Measurements from ENCODE around the gene TTYH1. TPM values are rescaled to one million over a fixed set of nuclear protein-coding genes. Genes with fewer than 3 reads are reported as not detected.

The TTYH1 gene
- total RNA-seq, 1 donor = not detected

DNA sequence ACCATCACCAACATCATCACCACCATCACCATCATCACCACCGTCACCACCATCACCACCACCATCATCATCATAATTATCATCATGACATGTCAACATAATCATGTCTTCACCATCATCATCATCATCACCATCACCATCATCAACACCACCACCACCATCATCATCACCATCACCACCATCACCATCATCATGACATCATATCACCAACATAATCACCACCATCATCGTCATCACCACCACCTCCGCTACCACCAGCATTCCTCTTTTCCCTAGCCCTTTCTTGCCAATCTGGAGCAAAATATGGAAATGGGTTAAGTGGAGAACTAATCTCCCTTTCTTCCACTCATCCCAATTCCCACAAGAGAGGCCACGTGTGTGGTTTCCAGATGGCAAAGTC is 1.1 kb upstream of the TTYH1 start:
- H2AFZ ChIP-seq (ENCODE audit: low read length) = no peak overlapping the region

DNA sequence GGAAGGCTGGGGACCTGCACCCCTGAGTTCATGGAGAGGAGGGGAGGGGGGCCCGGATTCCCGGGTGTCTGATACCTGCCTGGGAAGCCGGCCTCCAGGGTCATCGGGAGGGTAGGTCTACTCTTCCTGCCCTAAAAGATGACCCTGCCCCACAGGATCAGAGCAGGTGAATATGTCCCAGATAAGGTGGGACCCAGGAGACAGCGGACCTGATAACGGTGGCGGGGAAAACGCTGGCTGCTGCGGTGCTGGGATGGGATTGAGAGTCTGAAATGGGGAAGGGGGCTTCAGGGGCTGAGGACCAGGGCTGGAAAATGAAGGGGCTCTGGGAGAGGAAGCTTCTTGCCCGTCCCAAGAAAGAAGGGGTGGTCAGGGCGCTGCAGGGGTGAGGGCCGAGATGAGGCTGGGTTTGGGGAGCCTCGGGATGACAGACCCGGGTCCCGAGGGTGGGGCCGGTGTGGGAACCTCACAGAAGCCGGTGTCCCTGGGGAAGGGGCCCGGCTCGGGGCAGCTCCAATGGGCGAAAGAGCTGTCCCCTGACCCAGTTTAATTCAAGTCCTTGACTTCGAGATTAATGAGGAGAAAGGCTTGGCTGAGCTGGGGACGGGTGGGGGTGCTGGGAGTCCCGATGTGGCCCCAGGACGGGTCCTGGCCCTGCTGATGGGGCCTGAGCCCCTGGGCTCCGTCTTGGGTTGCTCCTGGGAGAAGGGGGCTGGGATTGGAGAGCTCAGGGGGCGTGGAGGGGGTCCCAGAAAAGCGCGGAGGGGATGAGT is 823 bp downstream of the TTYH1 start:
- Histone ChIP-seq H3K27ac (ENCODE audit: low read depth, low read length) (no peak overlapping the region), H3K27me3 (ENCODE audit: insufficient read depth, low read length) (peaks cover 55% of the 10 kb centered on the region), H3K4me2 (ENCODE audit: insufficient read depth, low read length) (no peak overlapping the region), H3K4me3 (ENCODE audit: insufficient read depth, low read length) (no peak overlapping the region), H3K36me3 (ENCODE audit: insufficient read depth, low read length) (no peaks in the 10 kb centered on the region), H3K9me3 (ENCODE audit: low read depth, low read length) (no peaks in the 10 kb centered on the region), H2AFZ (ENCODE audit: low read length) (no peak overlapping the region), H3K4me1 (ENCODE audit: insufficient read depth, low read length) (peaks cover 3% of the 10 kb centered on the region), H4K20me1 (ENCODE audit: insufficient read depth, low read length) (no peaks in the 10 kb centered on the region), H3K79me2 (ENCODE audit: insufficient read depth, low read length) (no peaks in the 10 kb centered on the region)
- TF ChIP-seq, protein P1, sequence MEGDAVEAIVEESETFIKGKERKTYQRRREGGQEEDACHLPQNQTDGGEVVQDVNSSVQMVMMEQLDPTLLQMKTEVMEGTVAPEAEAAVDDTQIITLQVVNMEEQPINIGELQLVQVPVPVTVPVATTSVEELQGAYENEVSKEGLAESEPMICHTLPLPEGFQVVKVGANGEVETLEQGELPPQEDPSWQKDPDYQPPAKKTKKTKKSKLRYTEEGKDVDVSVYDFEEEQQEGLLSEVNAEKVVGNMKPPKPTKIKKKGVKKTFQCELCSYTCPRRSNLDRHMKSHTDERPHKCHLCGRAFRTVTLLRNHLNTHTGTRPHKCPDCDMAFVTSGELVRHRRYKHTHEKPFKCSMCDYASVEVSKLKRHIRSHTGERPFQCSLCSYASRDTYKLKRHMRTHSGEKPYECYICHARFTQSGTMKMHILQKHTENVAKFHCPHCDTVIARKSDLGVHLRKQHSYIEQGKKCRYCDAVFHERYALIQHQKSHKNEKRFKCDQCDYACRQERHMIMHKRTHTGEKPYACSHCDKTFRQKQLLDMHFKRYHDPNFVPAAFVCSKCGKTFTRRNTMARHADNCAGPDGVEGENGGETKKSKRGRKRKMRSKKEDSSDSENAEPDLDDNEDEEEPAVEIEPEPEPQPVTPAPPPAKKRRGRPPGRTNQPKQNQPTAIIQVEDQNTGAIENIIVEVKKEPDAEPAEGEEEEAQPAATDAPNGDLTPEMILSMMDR (IDR thresholded peaks at IDR 0.05; ENCODE audit: extremely low read depth, low read depth, low read length) = no peak
- peak; percentile 75 for DNase-seq (ENCODE audit: insufficient read length, low spot score, missing footprints)

More for the DNA sequence above, 1.1 kb upstream of the TTYH1 start:
- DNase-seq (ENCODE audit: insufficient read length, low spot score, missing footprints) = no peak
- Histone ChIP-seq H3K27me3 (ENCODE audit: insufficient read depth, low read length) (peaks cover 42% of the 10 kb centered on the region), H3K4me2 (ENCODE audit: insufficient read depth, low read length) (no peak overlapping the region), H3K9me3 (ENCODE audit: low read depth, low read length) (no peaks in the 10 kb centered on the region), H3K4me3 (ENCODE audit: insufficient read depth, low read length) (no peak overlapping the region), H3K4me1 (ENCODE audit: insufficient read depth, low read length) (peaks cover 3% of the 10 kb centered on the region), H3K36me3 (ENCODE audit: insufficient read depth, low read length) (no peaks in the 10 kb centered on the region), H3K27ac (ENCODE audit: low read depth, low read length) (no peak overlapping the region), H3K79me2 (ENCODE audit: insufficient read depth, low read length) (no peaks in the 10 kb centered on the region), H4K20me1 (ENCODE audit: insufficient read depth, low read length) (no peaks in the 10 kb centered on the region)
- TF ChIP-seq, protein P1 (IDR thresholded peaks at IDR 0.05; ENCODE audit: extremely low read depth, low read depth, low read length) = no peak

DNA sequence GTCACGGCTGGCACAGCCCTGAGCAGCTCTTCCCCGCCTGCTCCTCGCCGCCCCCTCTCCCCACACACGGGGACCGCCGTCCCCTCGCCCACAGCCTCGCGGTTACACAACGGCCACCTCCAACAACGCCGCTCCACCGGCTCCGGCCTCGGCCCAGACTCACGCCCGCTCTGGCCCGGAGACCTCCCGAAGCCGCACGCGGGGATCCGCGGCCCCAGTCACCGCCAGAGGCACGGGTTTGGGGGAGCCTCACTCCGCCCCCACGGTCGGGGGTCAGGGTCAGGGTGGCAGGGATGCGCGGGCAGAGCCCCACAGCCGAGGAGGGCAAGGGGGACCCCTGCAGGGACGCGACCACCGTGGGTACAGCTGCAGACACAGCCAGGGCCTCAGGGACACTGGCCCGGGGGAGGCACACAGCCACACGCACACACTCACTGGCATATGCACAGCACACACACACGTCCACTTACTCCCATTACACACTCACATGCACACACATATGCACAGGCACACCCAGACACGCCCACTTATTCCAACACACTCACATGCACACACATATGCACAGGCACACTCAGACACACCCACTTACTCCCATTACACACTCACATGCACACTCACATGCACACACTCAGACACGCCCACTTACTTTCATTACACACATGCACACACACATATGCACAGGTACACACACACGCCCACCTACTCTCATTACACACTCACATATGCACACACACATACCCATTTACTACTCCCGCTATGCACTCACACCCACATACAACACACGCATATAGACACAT is 1.6 kb downstream of the TTYH1 start:
- Histone ChIP-seq H3K9me3 (ENCODE audit: low read depth, low read length) (no peaks in the 10 kb centered on the region), H3K79me2 (ENCODE audit: insufficient read depth, low read length) (no peaks in the 10 kb centered on the region), H3K4me1 (ENCODE audit: insufficient read depth, low read length) (peaks cover 3% of the 10 kb centered on the region), H3K4me2 (ENCODE audit: insufficient read depth, low read length) (no peak overlapping the region), H3K27me3 (ENCODE audit: insufficient read depth, low read length) (peaks cover 55% of the 10 kb centered on the region), H4K20me1 (ENCODE audit: insufficient read depth, low read length) (no peaks in the 10 kb centered on the region), H3K36me3 (ENCODE audit: insufficient read depth, low read length) (no peaks in the 10 kb centered on the region), H3K27ac (ENCODE audit: low read depth, low read length) (no peak overlapping the region), H2AFZ (ENCODE audit: low read length) (no peak overlapping the region), H3K4me3 (ENCODE audit: insufficient read depth, low read length) (no peak overlapping the region)
- TF ChIP-seq, protein P1 (IDR thresholded peaks at IDR 0.05; ENCODE audit: extremely low read depth, low read depth, low read length) = no peak
- peak; percentile 54 for DNase-seq (ENCODE audit: insufficient read length, low spot score, missing footprints)
